K562 (cell line): ENCODE results near the gene USP5. TPM values are rescaled to one million over a fixed set of nuclear protein-coding genes. Genes with fewer than 3 reads are reported as not detected.

Source experiments
- ATAC-seq: fragments of 200-7000 bp; cut with Tn5 transposase; 3 replicates; pipeline ENCODE4 v1.9.1; 2020; ENCODE audit warnings: moderate library complexity
- BruUV-seq: library from RNA; stranded (reverse); fragments of 400-500 nt; replicated peaks from 2 replicates; lab custom pipeline; 2021; lab: Mats Ljungman, UMichigan
- CTCF ChIA-PET: fragments of 300-600 bp; formaldehyde crosslinking; extraction: SDS; loops from one replicate; lab custom pipeline; 2021; ENCODE audit warnings: low intra/inter-chr PET ratio; lab: Yijun Ruan, JAX
- POLR2A ChIA-PET: fragments of 300-600, 350-650 bp; sonication (Branson Sonifier 250); formaldehyde crosslinking; extraction: SDS; loops from one replicate; lab custom pipeline; 2021; ENCODE audit warnings: antibody characterized with exemption, inconsistent platforms; lab: Yijun Ruan, JAX
- DNase-seq, 4 experiments: peaks; one replicate each; pipeline versions ENCODE4 v3.0.0 to v3.0.0-alpha.2; 2011 to 2018; ENCODE audit warnings: low spot score in 3 of 4, mixed read lengths in 3 of 4; ENCODE audit errors: extremely low read depth in 1 of 4
- FAIRE-seq: peaks from 2 replicates; lab custom pipeline; 2011; peaks lifted over from hg19 to GRCh38; lab: Jason Lieb, UNC
- H2AFZ ChIP-seq: 2 replicates; pipeline ENCODE4 v1.6.0; 2011; ENCODE audit warnings: low read depth, low read length, control low read depth, inconsistent platforms
- H3K27ac ChIP-seq: fragments of 200-600 bp; 3 replicates; pipeline ENCODE4 v1.8.0; 2011; ENCODE audit warnings: low read depth, mild to moderate bottlenecking, control low read depth, inconsistent platforms, low read length, moderate library complexity, mixed read lengths; ENCODE audit errors: extremely low read depth
- H3K27me3 ChIP-seq, 2 experiments: fragments of 300-600 bp in 1 of 2; 2 replicates in 1 of 2; 3 replicates in 1 of 2; pipeline versions ENCODE4 v1.6.0 to v1.8.0; 2011; ENCODE audit warnings: inconsistent platforms in 2 of 2, low read length in 2 of 2, mild to moderate bottlenecking in 1 of 2, mixed read lengths in 1 of 2, moderate library complexity in 1 of 2; ENCODE audit not compliant: control insufficient read depth in 2 of 2, insufficient read depth in 2 of 2
- H3K36me3 ChIP-seq: fragments of 300-600 bp; 3 replicates; pipeline ENCODE4 v1.8.0; 2011; ENCODE audit warnings: mild to moderate bottlenecking, low read length, inconsistent platforms; ENCODE audit not compliant: control insufficient read depth, insufficient read depth
- H3K4me1 ChIP-seq, 2 experiments: fragments of 200-600 bp in 1 of 2; replicated peaks in 1 of 2; 2 replicates in 1 of 2; 3 replicates in 1 of 2; pipeline versions ENCODE4 v1.5.1 to v1.8.0; 2011; ENCODE audit warnings: inconsistent platforms in 2 of 2, low read length in 2 of 2, mild to moderate bottlenecking in 1 of 2, mixed read lengths in 1 of 2, moderate library complexity in 1 of 2; ENCODE audit not compliant: control insufficient read depth in 2 of 2, insufficient read depth in 2 of 2
- H3K4me2 ChIP-seq: 2 replicates; pipeline ENCODE4 v1.6.1; 2011; ENCODE audit warnings: low read length, control low read depth, inconsistent platforms, mixed read lengths; ENCODE audit not compliant: insufficient read depth
- H3K4me3 ChIP-seq: fragments of 200-600 bp; sonication (generic), shearing (Covaris generic); 2 replicates; pipeline ENCODE4 v1.5.1; 2016; ENCODE audit warnings: control low read depth, inconsistent platforms
- H3K79me2 ChIP-seq: fragments of 200-600 bp; 3 replicates; pipeline ENCODE4 v1.8.0; 2011; ENCODE audit warnings: low read length, inconsistent platforms; ENCODE audit not compliant: control insufficient read depth, insufficient read depth
- H3K9ac ChIP-seq, 2 experiments: 2 replicates each; pipeline versions ENCODE4 v1.6.0 to v1.6.1; 2011; ENCODE audit warnings: low read depth in 2 of 2, low read length in 2 of 2, control low read depth in 1 of 2, inconsistent platforms in 1 of 2, mild to moderate bottlenecking in 1 of 2, mixed read lengths in 1 of 2; ENCODE audit not compliant: insufficient read depth in 1 of 2
- H3K9me1 ChIP-seq: one replicate; pipeline ENCODE4 v1.6.0; 2011; ENCODE audit warnings: inconsistent platforms, mild to moderate bottlenecking, low read length, moderate library complexity; ENCODE audit not compliant: control insufficient read depth, insufficient read depth
- H3K9me3 ChIP-seq: replicated peaks from 2 replicates; pipeline ENCODE4 v1.5.1; 2011; ENCODE audit warnings: low read depth, low read length, inconsistent platforms; ENCODE audit not compliant: control insufficient read depth, insufficient read depth
- H4K20me1 ChIP-seq: replicated peaks from 2 replicates; pipeline ENCODE4 v1.6.1; 2011; ENCODE audit warnings: low read length, inconsistent platforms, mixed read lengths; ENCODE audit not compliant: control insufficient read depth, insufficient read depth
- CREB1 ChIP-seq, 2 experiments: sonication (generic) in 1 of 2; formaldehyde crosslinking in 1 of 2; IDR thresholded peaks; 2 replicates each; pipeline versions ENCODE4 v1.6.1 to v1.8.0; 2012 to 2022; ENCODE audit warnings: inconsistent platforms in 1 of 2, mild to moderate bottlenecking in 1 of 2, missing genetic modification reagents in 1 of 2, moderate library complexity in 1 of 2
- EZH2 ChIP-seq: IDR thresholded peaks from 2 replicates; pipeline ENCODE4 v1.6.1; 2012; ENCODE audit warnings: low read depth, mild to moderate bottlenecking, inconsistent platforms, low read length, borderline replicate concordance
- NR2C2 ChIP-seq, 2 experiments: fragments of 200-800 bp in 1 of 2; sonication (Bioruptor generic) in 1 of 2; sonication (generic) in 1 of 2; formaldehyde crosslinking in 1 of 2; IDR thresholded peaks; 2 replicates each; pipeline versions ENCODE4 v1.6.1 to v1.8.0; 2016 to 2022; ENCODE audit warnings: mild to moderate bottlenecking in 1 of 2, missing compliant biosample characterization in 1 of 2, missing genetic modification characterization in 1 of 2, missing genetic modification reagents in 1 of 2
- RBFOX2 ChIP-seq: fragments of 200-400 bp; formaldehyde crosslinking; IDR thresholded peaks from 2 replicates; pipeline ENCODE4 v1.6.1; 2017; ENCODE audit warnings: low read depth, mild to moderate bottlenecking, low read length, moderate library complexity
- RBM17 ChIP-seq: fragments of 200-400 bp; formaldehyde crosslinking; IDR thresholded peaks from 2 replicates; pipeline ENCODE4 v1.6.1; 2017; ENCODE audit warnings: low read depth, mild to moderate bottlenecking, low read length, borderline replicate concordance
- SETDB1 ChIP-seq: IDR thresholded peaks from one replicate; pipeline ENCODE4 v1.6.1; 2012; ENCODE audit warnings: low read length, control low read depth, inconsistent platforms
- SNAPC5 ChIP-seq: fragments of 250-450 bp; sonication (Bioruptor Pico); IDR thresholded peaks from 2 replicates; pipeline ENCODE4 v1.8.0; 2021; ENCODE audit warnings: moderate library complexity, mild to moderate bottlenecking, inconsistent platforms
- ZBTB9 ChIP-seq: fragments of 450-650 bp; formaldehyde crosslinking; IDR thresholded peaks from 2 replicates; pipeline ENCODE4 v1.4.0; 2020; ENCODE audit warnings: mild to moderate bottlenecking, moderate library complexity
- ZNF165 ChIP-seq: fragments of 250-450 bp; sonication (Bioruptor Pico); IDR thresholded peaks from 2 replicates; pipeline ENCODE4 v1.4.0; 2020; ENCODE audit warnings: borderline replicate concordance
- ZNF318 ChIP-seq, 2 experiments: fragments of 450-650 bp; IDR thresholded peaks; 2 replicates each; pipeline ENCODE4 v1.6.1; 2016; ENCODE audit warnings: mild to moderate bottlenecking in 2 of 2, borderline replicate concordance in 1 of 2, low read depth in 1 of 2, moderate library complexity in 1 of 2
- ZNF354B ChIP-seq: fragments of 250-450 bp; sonication (Bioruptor Pico); IDR thresholded peaks from 2 replicates; pipeline ENCODE4 v1.4.0; 2020
- WGBS: fragments of 100-300 bp; shearing (Covaris generic); methylation state at CpG from one replicate; pipeline ENCODE4 v1.1.6; 2016; ENCODE audit warnings: low coverage, mixed read lengths; ENCODE audit not compliant: insufficient coverage; ENCODE audit errors: missing lambda C conversion rate; 5-methylcytosine and 5-hydroxymethylcytosine counted together
- in situ Hi-C: fragments of 300-500 bp; cut with MboI; formaldehyde crosslinking; loops from 4 replicates; pipeline ENCODE4 v1.15.0; 2018; ENCODE audit warnings: inconsistent platforms, mixed read lengths
- intact Hi-C: fragments of 100-400 bp; cut with micrococcal nuclease; formaldehyde crosslinking; loops from 2 replicates; pipeline ENCODE4 v1.14.2; 2022
- polyA plus RNA-seq, 8 experiments: library from polyadenylated mRNA; depleted of rRNA in 4 of 8; stranded (reverse) in 5 of 8; unstranded in 3 of 8; fragments of >200 nt; fragmentation: Nextera tagmentation in 2 of 8; fragmentation: Illumina TruSeq in 1 of 8; extraction: Ambion mirVana in 2 of 8; extraction: Trizol in 1 of 8; gene quantifications; 2 replicates each; pipeline versions ENCODE4 v1.2.1 to v1.2.3, GENCODE V29; 2011 to 2014; ENCODE audit warnings: inconsistent platforms in 1 of 8, missing spikeins in 1 of 8
- total RNA-seq, 7 experiments: library from RNA; depleted of rRNA in 6 of 7; stranded (reverse); fragments of >200 nt in 6 of 7; fragmentation: Illumina TruSeq in 2 of 7; extraction: Trizol in 2 of 7; gene quantifications; 2 replicates each; pipeline versions ENCODE4 v1.2.1 to v1.2.3, GENCODE V29; 2011 to 2021; ENCODE audit warnings: low replicate concordance in 1 of 7

Gene USP5
- total and polyA plus RNA-seq, 9 of the 15 experiments (the other 6 are each of a cell fraction or from before 2014, with no cell fraction given) = 1.4 to 107 (median 48.6) TPM

- DNase-seq = no peak
- intact Hi-C loops = no loop called here
- TF ChIP-seq ZNF165 (CRISPR knock-in tag) = no peak
- TF ChIP-seq ZBTB9 (CRISPR knock-in tag) = no peak
- no peak for TF ChIP-seq SETDB1
- no peak for TF ChIP-seq RBFOX2
- no peak for TF ChIP-seq ZNF354B (CRISPR knock-in tag)
- TF ChIP-seq RBM17 = no peak
- no peak for TF ChIP-seq CREB1 (IDR thresholded peaks at IDR 0.05)
- no peak for TF ChIP-seq CREB1 (CRISPR knock-in tag; IDR thresholded peaks at IDR 0.05)
- TF ChIP-seq SNAPC5 (CRISPR knock-in tag) = no peak
- TF ChIP-seq EZH2 = no peak
- TF ChIP-seq ZNF318 (IDR thresholded peaks at IDR 0.05; ENCODE audit: borderline replicate concordance in 1 of 2, low read depth in 1 of 2) = no peak
- TF ChIP-seq NR2C2 (CRISPR knock-in tag; IDR thresholded peaks at IDR 0.05) = no peak
- TF ChIP-seq NR2C2 (tag; IDR thresholded peaks at IDR 0.05) = no peak
Observed at GRCh38 chr12:6883252-6883651, 31.3 kb downstream of the USP5 start.

More at GRCh38 chr12:6883252-6883651, 31.3 kb downstream of the USP5 start:
- Histone ChIP-seq H3K9ac (no peak overlapping the region), H3K4me2 (no peak overlapping the region), H3K9me3 (no peaks in the 10 kb centered on the region), H3K9me1 (no peaks in the 10 kb centered on the region), H3K79me2 (no peaks in the 10 kb centered on the region), H3K4me3 (no peak overlapping the region), H3K4me1 (peaks cover 3 to 9% of the 10 kb centered on the region in 2 experiments; a peak in 2 of 5 replicates), H2AFZ (no peak overlapping the region), H4K20me1 (no peaks in the 10 kb centered on the region), H3K27me3 (no peaks in the 10 kb centered on the region), H3K27ac (no peak overlapping the region), H3K36me3 (peaks cover 14% of the 10 kb centered on the region; the same call in 1 of the 3 replicates)
- ATAC-seq (no peak), FAIRE-seq (no peak)
- ChIA-PET POLR2A (interaction anchor here (1.0 to 2.0 kb wide), 3 partner anchors 8 to 16 kb away, joined by 3 to 5 read pairs (median 4); partner anchors contain the start of genes SPSB2 and TPI1), CTCF (no interaction called here)
- 94% methylated on average over 5 of the region's 5 CpGs for WGBS
- in situ Hi-C loops = no loop called here
- BruUV-seq = no TSS peak
